Measurements from ENCODE around the gene CALML5. TPM values are rescaled to one million over a fixed set of nuclear protein-coding genes. Genes with fewer than 3 reads are reported as not detected.

CALML5 gene
- total RNA-seq, 1 donor from 2014 or later = not detected

DNA sequence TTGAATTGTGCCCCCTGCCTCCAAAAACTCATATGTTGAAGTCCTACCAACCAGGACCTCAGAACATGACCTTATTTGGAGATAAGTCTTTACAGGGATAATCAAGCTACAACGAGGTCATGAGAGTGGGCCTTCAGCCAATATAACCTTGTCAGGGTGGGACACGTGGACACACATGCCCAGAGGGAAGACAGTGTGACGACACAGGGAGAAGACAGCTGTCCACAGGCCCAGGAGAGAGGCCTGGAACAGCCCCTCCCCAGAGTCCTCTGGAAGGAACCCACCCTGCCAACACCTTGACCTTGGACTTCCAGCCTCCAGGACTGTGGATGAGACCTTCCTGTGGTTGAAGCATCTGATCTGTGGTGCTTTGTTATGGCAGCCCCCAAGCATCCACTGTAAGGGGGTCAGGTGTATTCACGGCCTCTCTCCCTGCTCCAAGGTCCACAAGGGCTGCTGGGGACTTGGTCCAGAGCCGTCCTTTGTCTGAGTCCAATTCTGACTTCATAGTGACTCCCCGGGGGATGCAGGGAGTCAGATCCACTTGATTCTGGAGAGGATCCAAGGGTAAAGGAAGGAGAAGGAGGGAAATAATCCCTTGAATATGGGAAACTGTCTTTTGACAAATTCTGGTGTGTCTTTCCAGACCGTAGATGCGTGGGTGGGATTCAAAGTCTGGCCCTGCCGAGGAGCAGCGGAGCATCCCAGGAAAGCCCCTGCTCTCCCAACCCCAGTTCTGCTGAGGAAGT, 32.4 kb upstream of the CALML5 start:
- Histone ChIP-seq H3K4me3 (ENCODE audit: low read depth, low read length) (no peak overlapping the region), H3K36me3 (ENCODE audit: control insufficient read depth, insufficient read depth, low read length) (no peaks in the 10 kb centered on the region), H3K27me3 (ENCODE audit: control insufficient read depth, insufficient read depth, low read length) (no peaks in the 10 kb centered on the region)
- TF ChIP-seq, protein P1, sequence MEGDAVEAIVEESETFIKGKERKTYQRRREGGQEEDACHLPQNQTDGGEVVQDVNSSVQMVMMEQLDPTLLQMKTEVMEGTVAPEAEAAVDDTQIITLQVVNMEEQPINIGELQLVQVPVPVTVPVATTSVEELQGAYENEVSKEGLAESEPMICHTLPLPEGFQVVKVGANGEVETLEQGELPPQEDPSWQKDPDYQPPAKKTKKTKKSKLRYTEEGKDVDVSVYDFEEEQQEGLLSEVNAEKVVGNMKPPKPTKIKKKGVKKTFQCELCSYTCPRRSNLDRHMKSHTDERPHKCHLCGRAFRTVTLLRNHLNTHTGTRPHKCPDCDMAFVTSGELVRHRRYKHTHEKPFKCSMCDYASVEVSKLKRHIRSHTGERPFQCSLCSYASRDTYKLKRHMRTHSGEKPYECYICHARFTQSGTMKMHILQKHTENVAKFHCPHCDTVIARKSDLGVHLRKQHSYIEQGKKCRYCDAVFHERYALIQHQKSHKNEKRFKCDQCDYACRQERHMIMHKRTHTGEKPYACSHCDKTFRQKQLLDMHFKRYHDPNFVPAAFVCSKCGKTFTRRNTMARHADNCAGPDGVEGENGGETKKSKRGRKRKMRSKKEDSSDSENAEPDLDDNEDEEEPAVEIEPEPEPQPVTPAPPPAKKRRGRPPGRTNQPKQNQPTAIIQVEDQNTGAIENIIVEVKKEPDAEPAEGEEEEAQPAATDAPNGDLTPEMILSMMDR (IDR thresholded peaks at IDR 0.05; ENCODE audit: insufficient read depth, low read length, poor library complexity, severe bottlenecking) = no peak
- DNase-seq (ENCODE audit: low read depth) = no peak

DNA sequence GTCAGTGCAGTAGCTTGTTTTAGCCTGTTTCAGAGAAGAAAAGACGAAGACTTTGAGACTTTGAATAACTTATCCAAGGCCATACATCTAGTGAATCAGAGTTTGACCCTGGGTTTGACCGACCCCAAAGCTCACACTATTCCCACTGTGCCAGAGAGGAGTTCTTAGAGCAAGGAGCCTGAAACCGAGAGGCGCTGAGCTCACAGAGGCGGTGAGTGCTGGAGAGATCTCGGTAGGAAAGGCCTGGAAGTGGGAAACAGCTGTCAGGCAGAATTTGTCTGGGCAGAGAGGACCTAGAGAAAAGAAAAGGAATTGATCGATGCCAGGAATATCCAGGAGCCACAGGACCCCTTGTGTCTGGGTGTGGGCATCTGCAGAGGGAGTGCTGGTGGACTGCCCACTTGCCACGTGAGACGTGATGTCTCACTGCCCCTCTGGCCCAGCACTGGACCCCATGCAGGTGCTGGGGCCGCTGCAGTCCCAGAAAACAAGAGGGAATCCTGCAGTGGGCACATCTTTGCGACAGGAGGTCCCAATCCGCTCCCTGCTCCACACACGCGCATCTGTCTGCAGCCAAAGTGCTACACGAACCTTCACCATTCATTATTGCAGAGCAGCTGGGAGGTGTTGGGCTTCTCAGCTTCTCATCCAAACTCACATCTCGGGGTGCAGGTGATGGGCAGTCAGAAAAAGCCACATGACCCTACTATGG, 31.6 kb upstream of the CALML5 start:
- no peaks in the 10 kb centered on the region for H3K36me3 ChIP-seq (ENCODE audit: control insufficient read depth, insufficient read depth, low read length)
- DNase-seq (ENCODE audit: low read depth) = no peak
- H3K4me3 ChIP-seq (ENCODE audit: low read depth, low read length) = no peak overlapping the region
- TF ChIP-seq, protein P1 (IDR thresholded peaks at IDR 0.05; ENCODE audit: insufficient read depth, low read length, poor library complexity, severe bottlenecking) = no peak
- no peaks in the 10 kb centered on the region for H3K27me3 ChIP-seq (ENCODE audit: control insufficient read depth, insufficient read depth, low read length)

DNA sequence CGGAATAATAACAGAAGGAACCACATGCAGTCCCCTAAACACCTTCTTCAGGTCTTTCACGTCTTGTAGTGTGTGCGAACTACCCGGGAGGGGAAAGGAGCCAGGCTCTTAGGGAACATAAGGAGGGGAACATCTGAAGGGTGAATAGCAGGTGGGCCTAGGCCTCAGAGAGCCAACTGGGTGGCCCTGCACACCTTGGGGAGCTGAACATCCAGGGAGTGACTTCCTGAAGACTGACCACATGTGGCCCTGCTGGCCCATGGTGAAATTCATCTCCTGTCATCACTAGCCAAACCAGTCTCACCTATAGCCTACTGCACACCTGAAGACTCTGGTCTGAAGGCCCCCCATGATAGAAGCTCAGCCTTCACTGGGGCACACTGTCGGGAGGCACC, 31.0 kb upstream of the CALML5 start:
- TF ChIP-seq, protein P1 (IDR thresholded peaks at IDR 0.05; ENCODE audit: insufficient read depth, low read length, poor library complexity, severe bottlenecking) = no peak
- Histone ChIP-seq H3K4me3 (ENCODE audit: low read depth, low read length) (no peak overlapping the region), H3K36me3 (ENCODE audit: control insufficient read depth, insufficient read depth, low read length) (no peaks in the 10 kb centered on the region), H3K27me3 (ENCODE audit: control insufficient read depth, insufficient read depth, low read length) (no peaks in the 10 kb centered on the region)
- no peak for DNase-seq (ENCODE audit: low read depth)

DNA sequence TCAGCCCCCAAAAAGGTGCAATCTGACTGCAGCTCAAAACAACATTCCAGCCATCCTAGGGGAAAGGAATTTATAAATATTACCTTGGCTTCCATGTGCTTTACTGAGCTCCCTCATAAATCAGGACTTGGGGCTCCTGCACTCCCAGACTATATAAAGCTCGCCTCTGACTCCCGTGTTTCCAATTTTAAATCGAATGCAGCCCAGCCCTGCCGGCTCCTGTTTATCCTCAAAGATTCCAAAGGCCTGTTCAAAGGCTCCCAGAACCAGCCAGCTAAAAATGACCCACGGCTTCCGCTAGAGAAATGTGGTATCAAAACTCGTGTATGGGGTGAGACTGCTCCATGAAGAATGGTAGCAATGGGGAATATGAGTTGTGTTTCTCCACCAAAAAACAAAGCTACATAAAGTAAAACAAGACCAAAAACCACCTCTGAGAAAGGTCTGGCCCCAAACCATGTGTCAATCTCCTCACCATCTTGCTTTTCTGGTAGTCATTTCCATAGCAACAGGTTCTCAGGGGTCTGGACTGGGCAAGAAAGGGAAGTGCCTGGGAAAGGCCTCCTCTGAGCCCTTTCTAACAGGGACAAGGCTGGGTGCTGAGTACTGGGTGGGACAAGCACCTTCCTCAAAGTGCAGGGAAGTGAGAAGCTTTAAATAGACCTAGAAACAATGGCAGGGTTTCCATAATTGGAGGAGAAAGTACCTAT, 30.5 kb upstream of the CALML5 start:
- no peak for DNase-seq (ENCODE audit: low read depth)
- no peak overlapping the region for H3K4me3 ChIP-seq (ENCODE audit: low read depth, low read length)
- no peaks in the 10 kb centered on the region for H3K27me3 ChIP-seq (ENCODE audit: control insufficient read depth, insufficient read depth, low read length)
- TF ChIP-seq, protein P1 (IDR thresholded peaks at IDR 0.05; ENCODE audit: insufficient read depth, low read length, poor library complexity, severe bottlenecking) = no peak
- H3K36me3 ChIP-seq (ENCODE audit: control insufficient read depth, insufficient read depth, low read length) = no peaks in the 10 kb centered on the region

DNA sequence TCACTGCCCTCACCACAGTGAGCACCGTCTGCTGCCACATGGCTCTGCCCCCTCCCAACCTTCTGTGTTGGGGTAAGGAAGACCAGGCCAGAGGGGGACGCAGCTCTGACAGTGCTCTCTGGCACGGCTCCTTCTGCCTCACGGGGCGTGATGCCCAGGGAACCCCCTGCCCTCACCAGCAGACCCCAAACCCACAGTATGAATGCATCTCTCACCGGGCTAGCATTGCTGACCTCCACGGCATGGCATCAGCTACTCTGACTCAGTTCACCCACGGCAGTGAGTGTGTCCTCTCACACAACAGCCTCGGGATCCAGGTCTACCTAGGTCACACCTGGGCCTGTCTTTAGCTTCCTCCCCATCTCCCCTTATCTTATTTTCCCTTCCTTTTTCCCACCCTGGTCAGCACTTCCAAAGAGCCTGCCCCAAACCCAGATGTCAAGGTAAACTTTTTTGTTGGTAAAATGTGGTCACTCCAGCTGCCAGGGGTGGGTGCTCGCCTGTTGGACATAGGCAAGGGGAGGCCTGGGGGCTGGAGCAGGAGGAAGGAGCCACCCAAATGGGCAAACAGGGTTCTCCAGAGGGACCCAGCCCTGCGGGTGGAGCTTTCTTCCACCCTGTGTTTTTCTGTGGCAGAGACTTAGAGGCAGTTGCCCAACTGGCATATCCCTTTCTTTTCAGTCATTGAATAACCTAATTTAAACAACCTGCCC, 29.8 kb upstream of the CALML5 start:
- no peak for DNase-seq (ENCODE audit: low read depth)
- no peak overlapping the region for H3K4me3 ChIP-seq (ENCODE audit: low read depth, low read length)
- TF ChIP-seq, protein P1 (IDR thresholded peaks at IDR 0.05; ENCODE audit: insufficient read depth, low read length, poor library complexity, severe bottlenecking) = no peak
- no peaks in the 10 kb centered on the region for H3K27me3 ChIP-seq (ENCODE audit: control insufficient read depth, insufficient read depth, low read length)
- H3K36me3 ChIP-seq (ENCODE audit: control insufficient read depth, insufficient read depth, low read length) = no peaks in the 10 kb centered on the region
